GM12891 (cell line): ENCODE results near the gene SERPINA4.

Experiments
- POLR2A ChIP-seq: IDR thresholded peaks from 2 replicates; pipeline ENCODE4 v1.6.1; 2011; ENCODE audit warnings: low read depth, low read length, control low read depth
- POLR2AphosphoS5 ChIP-seq: IDR thresholded peaks from 2 replicates; pipeline ENCODE4 v1.6.1; 2011; ENCODE audit warnings: low read depth, low read length, control low read depth
- SPI1 ChIP-seq: IDR thresholded peaks from 2 replicates; pipeline ENCODE4 v1.6.1; 2011; ENCODE audit warnings: low read depth, low read length, control low read depth

DNA sequence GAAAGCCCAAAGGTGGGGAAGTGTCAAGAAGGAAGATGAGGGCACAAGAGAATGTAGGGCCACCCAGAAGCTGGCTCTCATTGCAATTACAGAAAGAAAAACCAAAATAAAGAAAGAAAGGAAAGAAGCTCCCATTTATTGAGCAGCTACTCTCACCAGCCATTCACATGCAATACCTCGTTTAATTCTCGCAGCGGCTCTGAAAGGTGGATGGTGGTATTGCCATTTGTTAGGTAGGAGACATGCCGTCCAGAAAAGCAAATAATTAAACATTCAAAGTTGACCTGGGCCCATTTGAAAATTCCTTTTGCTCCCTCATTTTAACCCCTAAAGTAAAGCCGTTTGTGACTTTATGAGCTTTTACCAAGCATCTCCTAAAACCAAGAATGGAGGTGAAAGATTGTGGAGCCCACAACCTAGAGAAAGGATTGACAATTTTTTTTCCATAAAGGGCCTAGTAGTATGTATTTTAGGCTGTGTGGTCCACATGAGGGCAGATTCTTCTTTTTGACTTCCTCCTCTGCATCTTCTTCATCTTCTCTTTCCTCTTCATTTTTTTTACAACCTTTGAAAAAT, 56.2 kb downstream of the SERPINA4 start:
- no peak for TF ChIP-seq POLR2A
- TF ChIP-seq POLR2AphosphoS5: no peak
- TF ChIP-seq SPI1: no peak
